ENCODE measurements around the gene NEDD4.

DNA sequence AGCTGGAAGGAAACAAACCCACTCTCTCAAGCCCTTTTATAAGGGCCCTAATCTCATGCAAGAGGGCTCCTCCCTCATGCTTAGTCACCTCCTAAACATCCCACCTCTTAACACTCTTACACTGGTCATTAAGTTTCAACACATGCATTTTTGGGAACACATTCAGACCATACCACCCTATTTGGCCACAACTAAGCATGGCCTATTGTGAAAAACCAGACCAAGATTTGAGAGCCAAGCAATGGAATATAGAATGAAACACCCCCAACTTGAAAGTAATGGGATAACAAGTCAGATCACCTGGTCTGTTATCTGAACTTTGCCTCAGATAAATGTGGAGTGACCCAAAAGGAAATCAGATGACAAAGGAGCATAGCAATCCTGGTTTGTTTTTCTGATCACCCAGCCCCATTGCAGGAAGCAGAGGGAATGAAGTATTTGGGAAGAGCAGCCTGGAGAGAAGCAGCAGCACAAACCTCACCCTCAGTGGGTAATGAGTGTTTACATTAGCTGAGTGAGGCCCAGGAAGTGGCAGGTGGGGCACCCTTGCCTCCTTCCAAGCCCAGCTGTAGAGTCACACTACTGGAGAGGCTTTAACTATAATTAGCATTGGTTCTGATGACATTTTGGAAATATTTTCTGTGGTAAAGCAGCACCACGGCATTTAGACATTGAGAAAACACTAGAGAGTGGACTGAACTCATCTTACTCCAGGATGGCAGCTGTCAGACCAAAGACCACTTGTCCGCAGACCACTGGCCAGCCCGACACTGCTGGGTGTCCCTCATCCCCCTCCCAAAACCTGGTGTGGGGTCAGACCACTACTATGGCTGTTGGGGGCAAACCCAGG, 201.6 kb downstream of the NEDD4 start:
- TF ChIP-seq, protein P1, sequence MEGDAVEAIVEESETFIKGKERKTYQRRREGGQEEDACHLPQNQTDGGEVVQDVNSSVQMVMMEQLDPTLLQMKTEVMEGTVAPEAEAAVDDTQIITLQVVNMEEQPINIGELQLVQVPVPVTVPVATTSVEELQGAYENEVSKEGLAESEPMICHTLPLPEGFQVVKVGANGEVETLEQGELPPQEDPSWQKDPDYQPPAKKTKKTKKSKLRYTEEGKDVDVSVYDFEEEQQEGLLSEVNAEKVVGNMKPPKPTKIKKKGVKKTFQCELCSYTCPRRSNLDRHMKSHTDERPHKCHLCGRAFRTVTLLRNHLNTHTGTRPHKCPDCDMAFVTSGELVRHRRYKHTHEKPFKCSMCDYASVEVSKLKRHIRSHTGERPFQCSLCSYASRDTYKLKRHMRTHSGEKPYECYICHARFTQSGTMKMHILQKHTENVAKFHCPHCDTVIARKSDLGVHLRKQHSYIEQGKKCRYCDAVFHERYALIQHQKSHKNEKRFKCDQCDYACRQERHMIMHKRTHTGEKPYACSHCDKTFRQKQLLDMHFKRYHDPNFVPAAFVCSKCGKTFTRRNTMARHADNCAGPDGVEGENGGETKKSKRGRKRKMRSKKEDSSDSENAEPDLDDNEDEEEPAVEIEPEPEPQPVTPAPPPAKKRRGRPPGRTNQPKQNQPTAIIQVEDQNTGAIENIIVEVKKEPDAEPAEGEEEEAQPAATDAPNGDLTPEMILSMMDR (IDR thresholded peaks at IDR 0.05): no peak
- TF ChIP-seq POLR2A (IDR thresholded peaks at IDR 0.05) (no peak), POLR2AphosphoS5 (IDR thresholded peaks at IDR 0.05) (no peak)
